ENCODE measurements around the gene NUP37.
"Not testable (repeated sequence)": the region's sequence is repeated elsewhere in the genome, so short reads cannot be mapped to it uniquely, and the experiment has no call there.

NUP37 gene

DNA sequence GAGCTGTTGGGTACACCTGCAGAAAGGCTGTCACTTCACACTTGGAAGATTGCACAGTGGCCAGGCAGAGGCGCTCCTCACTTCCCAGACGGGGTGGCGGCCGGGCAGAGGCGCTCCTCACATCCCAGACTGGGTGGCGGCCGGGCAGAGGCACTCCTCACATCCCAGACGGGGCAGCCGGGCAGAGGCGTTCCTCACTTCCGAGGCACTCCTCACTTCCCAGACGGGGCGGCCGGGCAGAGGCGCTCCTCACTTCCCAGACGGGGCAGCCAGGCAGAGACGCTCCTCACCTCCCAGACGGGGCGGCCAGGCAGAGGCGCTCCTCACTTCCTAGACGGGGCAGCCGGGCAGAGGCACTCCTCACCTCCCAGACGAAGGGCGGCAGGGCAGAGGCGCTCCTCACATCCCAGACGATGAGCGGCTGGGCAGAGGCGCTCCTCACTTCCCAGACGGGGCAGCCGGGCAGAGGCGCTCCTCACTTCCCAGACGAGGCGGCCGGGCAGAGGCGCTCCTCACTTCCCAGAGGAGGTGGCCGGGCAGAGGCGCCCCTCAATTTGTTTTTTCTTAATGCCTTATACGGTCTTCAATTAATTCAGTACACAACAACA lies 30.6 kb downstream of the NUP37 start:
- not testable (repeated sequence) for DNase-seq

- DNase-seq = no peak
Observed at GRCh38 chr12:102080842-102081241, 39.1 kb downstream of the NUP37 start.

DNA sequence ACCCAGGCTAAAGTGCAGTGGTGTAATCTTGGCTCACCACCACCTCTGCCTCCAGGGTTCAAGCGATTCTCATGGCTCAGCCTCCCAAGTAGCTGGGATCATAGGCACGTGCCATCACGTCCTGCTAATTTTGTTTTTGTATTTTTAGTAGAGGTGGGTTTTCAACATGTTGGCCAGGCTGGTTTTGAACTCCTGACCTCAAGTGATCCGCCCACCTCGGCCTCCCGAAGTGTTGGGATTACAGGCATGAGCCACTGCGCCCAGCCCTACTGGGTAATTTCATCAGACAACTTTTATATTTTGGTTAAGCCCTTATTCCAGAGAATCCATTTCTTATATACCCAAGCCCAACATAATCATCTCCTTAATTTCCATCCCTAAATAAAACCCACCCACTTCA lies 47.8 kb downstream of the NUP37 start:
- not testable (repeated sequence) for DNase-seq

DNA sequence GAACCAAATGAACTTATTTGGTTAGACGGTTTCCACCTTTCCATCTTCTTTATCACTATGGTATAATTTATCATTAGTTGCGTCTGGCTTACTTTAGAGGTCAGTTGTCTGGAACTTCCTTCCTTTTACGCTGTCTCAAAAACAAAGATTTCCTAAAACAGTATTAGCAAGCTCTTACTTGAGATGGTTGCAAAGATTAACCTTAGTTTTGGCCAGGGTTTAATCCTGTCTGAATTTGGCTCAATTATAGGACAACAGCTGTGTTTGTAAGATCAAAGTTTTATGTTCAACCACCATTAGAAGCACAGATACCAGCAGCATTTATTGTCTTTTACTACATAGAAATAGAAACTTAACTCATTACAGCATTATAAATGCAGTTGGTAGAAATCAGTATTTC lies 50.2 kb downstream of the NUP37 start:
- no peak for DNase-seq

- DNase-seq = no peak
Observed at GRCh38 chr12:102067574-102068258, 52.2 kb downstream of the NUP37 start.

GRCh38 chr12:102064476-102064875 lies 55.4 kb downstream of the NUP37 start:
- DNase-seq = no peak

GRCh38 chr12:102063069-102063468 lies 56.8 kb downstream of the NUP37 start:
- DNase-seq = no peak

GRCh38 chr12:102062419-102062806 lies 57.5 kb downstream of the NUP37 start:
- DNase-seq = no peak

DNA sequence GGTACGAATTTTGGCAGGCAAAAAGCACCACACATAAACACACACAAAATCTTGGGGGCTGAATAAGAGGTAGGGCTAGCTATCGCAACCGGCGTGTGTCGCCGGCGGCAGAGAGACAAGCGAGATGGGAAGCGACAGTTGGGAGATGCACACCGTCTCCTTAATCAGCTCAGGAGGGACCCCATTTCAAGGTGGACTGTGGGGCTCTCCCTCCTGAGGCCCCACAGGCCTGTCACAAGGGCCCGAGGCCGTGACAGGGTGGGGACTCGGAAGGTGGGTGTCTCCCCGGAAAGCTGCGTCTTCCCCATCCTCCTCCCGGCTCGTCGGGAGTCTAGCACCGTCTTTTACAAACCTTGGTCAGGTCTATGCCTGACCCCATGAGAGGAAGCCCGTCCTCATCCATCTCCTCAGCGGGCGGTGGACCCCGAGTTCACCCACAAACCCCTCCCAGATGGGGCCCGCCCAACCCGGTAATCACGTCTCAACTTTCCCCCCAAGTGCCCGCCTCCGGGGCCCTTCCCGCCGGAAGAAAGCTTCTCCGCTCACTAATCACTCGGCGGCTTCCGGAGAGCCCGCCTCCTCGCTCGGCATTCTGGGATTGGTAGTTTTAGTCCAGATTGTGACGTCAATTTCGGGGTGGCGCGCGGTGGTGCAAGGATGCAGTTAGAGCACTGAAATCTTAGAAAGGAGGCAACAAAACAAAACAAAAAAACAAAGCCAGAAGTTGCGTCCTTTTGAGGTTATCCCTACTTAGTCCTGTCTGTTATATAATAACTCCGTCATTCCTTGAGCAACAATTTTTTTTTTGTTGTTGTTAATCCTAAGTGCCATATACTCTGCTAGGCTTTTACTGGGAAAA lies 58.1 kb downstream of the NUP37 start, which contains the start of gene WASHC3:
Gene WASHC3 (minus strand): TSS at position 432 of the 859 bp plus-strand sequence. CDS start 29 bp downstream, at position 403.
- peak; percentile 93 for DNase-seq

- DNase-seq = no peak
Observed at GRCh38 chr12:102061096-102061559, 58.8 kb downstream of the NUP37 start.

DNA sequence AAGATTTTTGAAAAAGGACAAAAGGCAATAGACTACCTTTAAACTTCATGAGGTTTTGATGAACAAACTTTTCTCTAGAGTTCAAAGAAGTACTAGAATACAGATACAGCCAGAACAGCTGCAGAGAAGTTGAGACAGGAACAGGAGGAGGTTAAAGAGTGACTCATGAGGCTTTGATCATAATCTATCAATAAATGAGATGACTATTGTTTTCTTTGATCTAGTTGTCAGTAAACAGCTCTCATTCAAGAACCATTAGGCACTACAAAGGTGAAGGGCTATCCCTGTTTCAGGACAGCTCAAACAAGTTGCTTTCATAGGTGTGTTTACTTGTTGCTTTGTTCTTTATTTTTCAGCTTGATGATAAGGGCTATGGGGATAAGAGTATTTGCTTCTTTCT lies 60.6 kb downstream of the NUP37 start:
- DNase-seq = no peak

GRCh38 chr12:102054345-102054744 lies 65.6 kb downstream of the NUP37 start:
- DNase-seq = no peak

- no peak for DNase-seq
Observed at GRCh38 chr12:102053062-102053349, 66.9 kb downstream of the NUP37 start.

DNA sequence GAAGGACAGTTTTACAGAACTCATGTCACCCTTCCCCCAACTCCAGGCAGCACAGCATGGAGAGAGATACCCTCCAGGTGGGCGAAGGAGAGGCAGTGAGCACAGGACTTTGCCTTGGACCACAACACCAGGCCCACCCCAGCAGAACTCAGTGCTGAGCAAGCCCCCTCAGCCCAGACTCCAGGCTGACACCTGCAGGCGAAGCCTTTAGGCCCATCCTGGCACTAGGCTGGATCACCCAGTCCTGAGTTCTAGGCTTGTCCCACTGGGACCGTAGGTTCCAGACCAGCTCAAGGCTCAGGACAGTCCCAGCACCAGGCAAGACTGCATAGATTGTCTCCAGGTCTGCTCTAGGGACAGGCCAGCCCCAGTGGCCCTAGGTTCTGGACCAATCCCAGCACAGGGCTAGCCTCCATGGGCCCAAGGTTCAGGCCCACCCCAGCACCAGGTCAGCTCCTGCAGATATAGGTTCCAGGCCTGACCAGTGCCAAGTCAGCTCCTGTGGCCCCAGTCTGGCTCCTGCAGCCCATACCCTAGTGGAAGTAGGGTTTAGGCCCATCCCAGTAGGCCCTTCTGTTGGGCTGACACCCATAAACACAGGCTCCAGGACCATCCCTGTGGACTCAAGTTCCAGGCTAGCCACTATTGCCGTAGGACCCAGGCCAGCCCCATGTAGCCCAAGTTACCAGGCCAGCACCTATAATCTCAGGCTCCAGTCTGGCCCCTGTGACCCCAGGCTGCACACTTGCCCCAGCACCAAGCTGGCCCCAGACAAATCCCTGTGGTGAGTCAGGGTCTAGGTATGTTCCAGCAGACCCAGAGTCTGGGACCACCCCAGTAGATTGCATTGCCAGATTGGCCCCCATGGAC lies 67.5 kb downstream of the NUP37 start:
- no peak for DNase-seq

GRCh38 chr12:102051431-102051965 lies 68.4 kb downstream of the NUP37 start:
- DNase-seq = no peak

DNA sequence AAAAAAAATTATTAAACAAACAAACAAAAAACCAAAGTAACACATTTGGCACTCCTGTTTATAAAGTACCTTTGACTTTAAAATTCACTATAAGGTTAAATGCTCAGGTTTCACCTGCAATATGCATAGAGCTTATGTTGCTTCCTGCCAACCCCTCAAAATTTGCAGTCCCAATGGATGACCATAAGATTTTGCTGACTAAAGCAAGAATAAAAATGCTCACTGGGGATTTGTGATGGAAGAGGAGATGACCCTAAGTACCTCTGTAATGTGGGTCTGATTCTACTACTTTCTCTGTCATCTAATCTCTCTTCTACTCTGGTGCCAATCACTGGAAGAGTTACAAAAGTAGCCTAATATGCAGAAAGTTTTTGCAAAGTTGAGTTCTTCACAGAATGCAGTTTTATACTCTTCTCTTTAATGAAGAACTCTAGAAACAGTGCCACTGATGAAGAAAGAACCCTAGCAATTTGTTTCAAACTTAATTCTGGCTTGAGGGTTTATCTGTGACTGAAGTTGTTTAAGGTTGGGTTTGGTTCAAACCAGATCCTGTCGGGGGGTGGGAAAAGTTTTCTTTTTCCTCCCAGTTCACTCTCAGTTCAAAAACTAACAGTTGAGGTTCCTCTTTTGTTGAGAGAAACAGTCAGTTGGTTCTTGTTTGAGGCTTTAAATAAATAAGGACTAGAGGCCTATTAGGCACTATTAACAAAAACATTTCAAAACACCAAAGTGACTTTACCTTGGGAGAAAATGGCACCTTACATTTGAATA lies 69.1 kb downstream of the NUP37 start:
- no peak for DNase-seq

GRCh38 chr12:102043928-102044327 lies 76.0 kb downstream of the NUP37 start:
- DNase-seq = no peak

DNA sequence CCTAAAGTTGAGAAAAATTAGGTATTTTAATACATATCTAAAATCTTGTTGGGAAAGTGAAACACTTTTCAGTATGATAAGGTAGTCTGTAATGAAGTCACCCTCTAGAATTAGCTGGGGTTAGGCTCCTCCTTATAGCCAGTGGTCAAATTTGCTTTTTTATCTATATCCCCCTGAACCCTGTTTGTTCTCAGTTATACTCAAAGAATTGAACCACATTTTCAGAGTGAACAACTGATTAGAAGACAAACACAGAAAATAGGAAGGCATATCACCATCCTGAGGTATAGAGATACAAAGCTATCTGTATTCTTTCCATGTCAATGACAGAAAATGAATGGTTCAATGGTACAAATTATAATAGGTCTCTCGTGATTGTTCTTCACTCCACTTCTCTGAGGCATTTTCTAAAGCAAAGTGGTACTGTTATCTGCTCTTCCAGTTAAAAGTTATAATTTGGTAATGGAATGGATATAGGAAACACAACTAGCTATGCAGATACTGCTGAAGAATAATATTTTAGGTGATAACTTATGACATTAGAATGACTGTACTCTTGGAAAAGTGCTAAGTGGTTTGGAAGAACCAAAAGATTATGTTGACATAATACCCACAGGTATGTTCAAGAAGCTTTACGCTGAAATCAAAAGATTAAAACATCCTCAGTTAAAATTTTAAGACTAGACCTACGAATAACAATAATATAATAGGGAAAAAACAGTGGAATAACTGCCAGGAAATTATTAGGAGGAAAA lies 85.7 kb downstream of the NUP37 start:
- DNase-seq = no peak

- DNase-seq = no peak
Observed at GRCh38 chr12:102031852-102032251, 88.1 kb downstream of the NUP37 start.

- no peak for DNase-seq
Observed at GRCh38 chr12:102029141-102029540, 90.8 kb downstream of the NUP37 start.

DNA sequence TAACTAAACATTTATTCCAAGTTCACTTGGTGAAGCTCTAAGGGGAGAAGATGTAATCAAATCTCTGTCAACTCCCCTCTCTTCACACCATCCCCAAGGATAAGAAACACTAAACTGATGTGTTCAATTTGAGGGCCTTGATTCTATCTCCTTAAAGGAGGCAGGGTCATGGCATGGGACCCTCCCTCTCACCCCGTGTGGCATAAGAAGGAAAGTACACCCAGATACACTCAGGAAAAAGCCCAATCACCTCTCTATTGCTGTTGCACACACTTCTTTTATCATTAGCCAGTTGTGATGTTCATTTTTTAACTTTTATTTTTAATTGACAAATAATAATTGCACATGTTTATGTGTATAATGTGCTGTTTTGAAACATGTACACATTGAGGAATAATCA lies 93.2 kb downstream of the NUP37 start:
- DNase-seq = no peak

Data from CD4-positive, alpha-beta T cell treated with Interferon gamma for 1 hour (primary cell).